Upper lobe of right lung (tissue), 1 donor: ENCODE measurements around the gene ZBED2. TPM values are rescaled to one million over a fixed set of nuclear protein-coding genes. Genes with fewer than 3 reads are reported as not detected.

Experiments
- ATAC-seq: fragments of 200-7000 bp; cut with Tn5 transposase; one replicate; pipeline ENCODE4 v1.9.1; 2020; ENCODE audit warnings: mild to moderate bottlenecking, moderate library complexity
- DNase-seq: peaks from one replicate; pipeline ENCODE4 v3.0.0-alpha.2; 2020
- H3K27ac ChIP-seq: fragments of 200-600 bp; one replicate; pipeline ENCODE4 v1.8.0; 2022
- H3K27me3 ChIP-seq: fragments of 200-600 bp; one replicate; pipeline ENCODE4 v1.8.0; 2022; ENCODE audit warnings: mild to moderate bottlenecking
- H3K36me3 ChIP-seq: fragments of 200-600 bp; one replicate; pipeline ENCODE4 v1.8.0; 2022
- H3K4me1 ChIP-seq: fragments of 200-600 bp; one replicate; pipeline ENCODE4 v1.8.0; 2022
- H3K4me3 ChIP-seq: fragments of 200-600 bp; one replicate; pipeline ENCODE4 v1.8.0; 2022; ENCODE audit warnings: mild to moderate bottlenecking
- H3K9me3 ChIP-seq: fragments of 200-600 bp; one replicate; pipeline ENCODE4 v1.8.0; 2022
- CTCF ChIP-seq: fragments of 200-600 bp; IDR thresholded peaks from one replicate; pipeline ENCODE4 v1.8.0; 2022; ENCODE audit warnings: antibody characterized with exemption
- intact Hi-C: fragments of 100-400 bp; cut with DNase I; formaldehyde crosslinking; loops from one replicate; pipeline ENCODE4 v1.11.0; 2022
- total RNA-seq: library from RNA; stranded (reverse); fragmentation: NEBNext Ultra II Directional; extraction: Animal tissue kit (Norgen Biotek cat#: 25700); gene quantifications from one replicate; pipeline ENCODE4 v1.2.1, GENCODE V29; 2021
- donor health status: DM: no; HTN: yes; CAD: no; lungs with severe emphysema.

Gene ZBED2
- total RNA-seq, 1 donor from 2014 or later, result 6.4 TPM

GRCh38 chr3:111601810-111602209 is 6.7 kb upstream of the ZBED2 start:
- TF ChIP-seq CTCF, result no peak
- Histone ChIP-seq H3K4me3 (no peak overlapping the region), H3K36me3 (no peaks in the 10 kb centered on the region), H3K9me3 (no peaks in the 10 kb centered on the region), H3K4me1 (no peaks in the 10 kb centered on the region), H3K27ac (no peak overlapping the region), H3K27me3 (no peaks in the 10 kb centered on the region)
- ATAC-seq (no peak), DNase-seq (no peak)
- intact Hi-C loops, result no loop called here

- no peak for ATAC-seq
- TF ChIP-seq CTCF, result no peak
Measured at GRCh38 chr3:111598552-111598951, 3.4 kb upstream of the ZBED2 start.

GRCh38 chr3:111598139-111598538 is 3.0 kb upstream of the ZBED2 start:
- H3K9me3 ChIP-seq, result no peaks in the 10 kb centered on the region
- H3K36me3 ChIP-seq, result no peaks in the 10 kb centered on the region
- H3K4me1 ChIP-seq, result no peaks in the 10 kb centered on the region
- H3K4me3 ChIP-seq, result no peak overlapping the region
- H3K27me3 ChIP-seq, result no peaks in the 10 kb centered on the region
- DNase-seq, result no peak
- no peak for TF ChIP-seq CTCF
- H3K27ac ChIP-seq, result no peak overlapping the region
- intact Hi-C loops, result no loop called here
- ATAC-seq, result no peak

More at GRCh38 chr3:111598552-111598951, 3.4 kb upstream of the ZBED2 start:
- no peak for DNase-seq
- Histone ChIP-seq H3K4me3 (no peak overlapping the region), H3K4me1 (no peaks in the 10 kb centered on the region), H3K9me3 (no peaks in the 10 kb centered on the region), H3K36me3 (no peaks in the 10 kb centered on the region), H3K27ac (no peak overlapping the region), H3K27me3 (no peaks in the 10 kb centered on the region)
- intact Hi-C loops, result no loop called here

- Histone ChIP-seq H3K27me3 (no peaks in the 10 kb centered on the region), H3K9me3 (no peaks in the 10 kb centered on the region), H3K4me1 (no peaks in the 10 kb centered on the region), H3K27ac (no peak overlapping the region), H3K4me3 (no peak overlapping the region), H3K36me3 (no peaks in the 10 kb centered on the region)
- no peak for DNase-seq
- no peak for ATAC-seq
- intact Hi-C loops, result no loop called here
- no peak for TF ChIP-seq CTCF
Measured at GRCh38 chr3:111596328-111596727, 1.2 kb upstream of the ZBED2 start.

- Histone ChIP-seq H3K9me3 (no peaks in the 10 kb centered on the region), H3K27me3 (no peaks in the 10 kb centered on the region), H3K4me1 (no peaks in the 10 kb centered on the region), H3K36me3 (no peaks in the 10 kb centered on the region), H3K27ac (peak overlapping the region; percentile 42), H3K4me3 (no peak overlapping the region)
- ATAC-seq (peak; percentile 5), DNase-seq (no peak)
- TF ChIP-seq CTCF, result no peak
- intact Hi-C loops, result no loop called here
Measured at GRCh38 chr3:111594781-111595180, 365 bp downstream of the ZBED2 start.

GRCh38 chr3:111594205-111594604 is 941 bp downstream of the ZBED2 start:
- H3K27me3 ChIP-seq, result no peaks in the 10 kb centered on the region
- no peaks in the 10 kb centered on the region for H3K36me3 ChIP-seq
- no peaks in the 10 kb centered on the region for H3K9me3 ChIP-seq
- TF ChIP-seq CTCF, result no peak
- H3K4me3 ChIP-seq, result no peak overlapping the region
- ATAC-seq (peak; percentile 68), DNase-seq (no peak)
- intact Hi-C loops, result no loop called here
- H3K27ac ChIP-seq, result peak overlapping the region; percentile 11
- no peaks in the 10 kb centered on the region for H3K4me1 ChIP-seq
